Lower leg skin (tissue), 3 donors: ENCODE data around the gene USP14.

Experiments used
- CTCF ChIP-seq, 3 donors: fragments of 450-650 bp; IDR thresholded peaks; one replicate each; pipeline ENCODE4 v1.5.1; 2016; ENCODE audit warnings: antibody characterized with exemption in 3 of 3, mild to moderate bottlenecking in 3 of 3, moderate library complexity in 2 of 3
- POLR2A ChIP-seq, 2 donors: fragments of 450-650 bp; IDR thresholded peaks; one replicate each; pipeline ENCODE4 v1.6.1; 2016 to 2017; ENCODE audit warnings: antibody characterized with exemption in 2 of 2, mild to moderate bottlenecking in 1 of 2, moderate library complexity in 1 of 2

DNA sequence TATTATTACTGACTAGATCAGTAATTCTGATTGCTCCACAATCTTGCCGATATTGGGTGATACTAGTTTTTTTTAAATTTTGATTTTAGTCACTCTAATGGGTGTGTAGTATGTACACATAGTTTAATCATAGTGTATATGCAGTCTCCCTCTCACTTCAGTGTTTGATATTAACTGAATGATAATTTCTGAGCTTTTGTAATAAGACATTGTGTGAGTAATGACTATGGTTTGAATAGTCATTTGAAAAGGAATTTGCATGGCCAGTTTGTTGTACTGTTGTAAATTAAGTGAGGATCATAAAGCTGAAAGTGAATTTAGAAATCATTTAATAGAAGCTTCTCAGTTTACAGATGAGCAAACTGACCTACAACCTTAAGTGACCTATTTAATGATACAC, 33.4 kb downstream of the USP14 start:
- TF ChIP-seq CTCF (IDR thresholded peaks at IDR 0.05) (no peak), POLR2A (IDR thresholded peaks at IDR 0.05) (no peak)
